ENCODE results near the gene SKAP1. TPM values are rescaled to one million over a fixed set of nuclear protein-coding genes. Genes with fewer than 3 reads are reported as not detected.

The SKAP1 gene
- polyA plus RNA-seq, 3 donors from 2014 or later, result 325 to 458 (median 329) TPM

DNA sequence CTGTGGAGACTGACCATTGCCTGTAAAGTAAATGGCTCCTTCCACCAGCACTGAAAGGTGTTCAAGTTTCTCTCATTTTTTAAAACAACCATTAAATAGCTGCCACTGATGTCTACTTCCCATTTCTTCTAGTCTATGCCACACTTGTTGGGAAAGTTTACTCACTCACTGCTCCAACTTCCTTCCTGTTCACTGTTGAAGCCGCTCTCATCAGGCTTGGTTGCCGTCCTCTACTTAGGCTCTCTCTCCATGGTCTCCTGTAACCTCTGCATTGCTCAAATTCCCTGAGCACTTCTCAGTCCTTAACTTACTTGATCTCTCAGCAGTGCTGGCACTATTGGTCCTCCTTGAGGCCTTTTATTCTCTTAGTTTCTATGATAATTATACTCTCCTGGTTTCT lies 290.1 kb downstream of the SKAP1 start:
- Mint-ChIP-seq H3K4me3 (no peak overlapping the region), H3K27ac (peak overlapping the region in 5 of 6 donors; percentile 7 to 77 (median 66)), H3K27me3 (ENCODE audit: low read depth in 3 of 3) (peaks cover 4 to 19% (median 18%) of the 10 kb centered on the region in 3 donors), H3K4me1 (peaks cover 7 to 18% of the 10 kb centered on the region in 2 donors), H3K36me3 (peaks cover 13 to 42% (median 15%) of the 10 kb centered on the region in 3 donors), H3K9me3 (no peaks in the 10 kb centered on the region)
- DNase-seq, result no peak

DNA sequence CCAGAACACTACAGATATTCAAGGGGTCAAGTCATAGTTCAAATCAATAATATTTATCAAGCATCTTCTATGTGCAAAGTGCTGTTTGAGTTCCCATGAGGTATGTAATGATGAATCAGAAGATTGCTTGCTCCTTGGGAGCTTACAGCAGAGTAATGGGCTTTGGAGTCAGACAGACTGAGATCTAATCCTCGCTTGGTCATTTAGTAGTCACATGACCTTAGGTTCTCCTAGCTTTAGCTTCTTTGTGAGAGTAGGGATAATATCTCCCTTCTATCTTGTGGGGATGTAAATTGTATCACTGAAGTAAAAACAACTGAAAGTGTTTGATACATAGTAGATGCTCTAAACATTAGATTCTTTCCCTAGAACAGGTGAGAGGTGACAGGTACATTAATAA lies 292.4 kb downstream of the SKAP1 start:
- peaks cover 5 to 18% of the 10 kb centered on the region in 2 donors for H3K4me1 Mint-ChIP-seq
- no peaks in the 10 kb centered on the region for H3K9me3 Mint-ChIP-seq
- peaks cover 4 to 17% (median 17%) of the 10 kb centered on the region in 3 donors for H3K27me3 Mint-ChIP-seq (ENCODE audit: low read depth in 3 of 3)
- H3K4me3 Mint-ChIP-seq, result no peak overlapping the region
- H3K36me3 Mint-ChIP-seq, result peaks cover 13 to 39% (median 15%) of the 10 kb centered on the region in 3 donors
- DNase-seq, result no peak
- H3K27ac Mint-ChIP-seq, result peak overlapping the region in 5 of 6 donors; percentile 10 to 71 (median 50)

DNA sequence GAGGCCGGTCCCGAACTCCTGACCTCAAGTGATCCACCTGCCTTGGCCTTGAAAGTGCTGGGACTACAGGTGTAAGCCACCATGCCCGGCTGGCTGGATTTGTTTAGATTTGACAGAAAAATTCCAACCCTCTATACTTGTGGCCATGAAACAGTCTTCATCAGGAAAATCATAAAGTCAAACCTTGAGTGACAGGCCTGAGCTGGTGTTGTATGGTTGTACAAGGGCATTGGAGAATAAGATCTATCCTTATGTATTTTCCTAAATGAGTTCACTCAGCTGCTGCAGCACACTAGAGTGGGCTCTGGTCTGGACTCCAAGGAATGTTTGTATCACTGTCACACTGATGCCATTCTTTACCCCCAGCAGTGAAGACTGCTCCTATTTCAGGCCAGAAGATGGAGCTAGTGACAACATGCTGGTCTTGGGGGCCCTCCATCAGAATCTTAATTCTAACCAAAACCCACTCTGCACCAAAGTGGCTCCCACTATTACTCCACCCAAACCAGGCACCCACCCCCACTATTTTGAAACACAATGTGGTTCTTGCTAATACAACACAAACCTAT lies 295.0 kb downstream of the SKAP1 start:
- Mint-ChIP-seq H3K27ac (peak overlapping the region in 3 of 6 donors; percentile 6 to 39 (median 28)), H3K27me3 (ENCODE audit: low read depth in 3 of 3) (peaks cover 9 to 20% (median 10%) of the 10 kb centered on the region in 3 donors), H3K4me1 (peaks cover 3 to 5% of the 10 kb centered on the region in 2 donors), H3K36me3 (peaks cover 5 to 29% (median 8%) of the 10 kb centered on the region in 3 donors), H3K4me3 (no peak overlapping the region), H3K9me3 (no peaks in the 10 kb centered on the region)
- no peak for DNase-seq

DNA sequence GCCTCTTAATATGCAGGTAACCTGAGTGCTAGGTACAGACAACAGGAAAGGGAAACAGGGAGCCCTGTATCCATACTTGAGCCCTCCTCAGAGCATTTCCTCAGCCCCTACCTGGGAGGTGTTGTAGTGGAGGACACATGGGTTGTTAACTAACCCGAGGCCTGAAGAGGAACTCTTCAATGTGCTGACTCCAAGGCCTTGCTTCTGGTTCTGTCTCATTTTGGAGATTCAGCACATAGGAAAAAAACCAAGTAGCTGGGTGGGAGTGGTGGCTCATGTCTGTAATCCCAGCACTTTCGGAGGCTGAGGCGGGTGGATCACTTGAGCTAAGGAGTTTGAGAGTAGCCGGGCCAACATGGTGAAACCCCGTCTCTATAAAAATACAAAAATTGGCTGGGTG lies 297.6 kb downstream of the SKAP1 start:
- Mint-ChIP-seq H3K27ac (peak overlapping the region in 1 of 6 donors; percentile 69), H3K4me3 (no peak overlapping the region), H3K4me1 (no peaks in the 10 kb centered on the region), H3K9me3 (no peaks in the 10 kb centered on the region), H3K36me3 (peaks cover 0 to 20% (median 0%) of the 10 kb centered on the region in 3 donors), H3K27me3 (ENCODE audit: low read depth in 3 of 3) (peaks cover 7 to 15% (median 8%) of the 10 kb centered on the region in 3 donors)
- DNase-seq, result no peak

DNA sequence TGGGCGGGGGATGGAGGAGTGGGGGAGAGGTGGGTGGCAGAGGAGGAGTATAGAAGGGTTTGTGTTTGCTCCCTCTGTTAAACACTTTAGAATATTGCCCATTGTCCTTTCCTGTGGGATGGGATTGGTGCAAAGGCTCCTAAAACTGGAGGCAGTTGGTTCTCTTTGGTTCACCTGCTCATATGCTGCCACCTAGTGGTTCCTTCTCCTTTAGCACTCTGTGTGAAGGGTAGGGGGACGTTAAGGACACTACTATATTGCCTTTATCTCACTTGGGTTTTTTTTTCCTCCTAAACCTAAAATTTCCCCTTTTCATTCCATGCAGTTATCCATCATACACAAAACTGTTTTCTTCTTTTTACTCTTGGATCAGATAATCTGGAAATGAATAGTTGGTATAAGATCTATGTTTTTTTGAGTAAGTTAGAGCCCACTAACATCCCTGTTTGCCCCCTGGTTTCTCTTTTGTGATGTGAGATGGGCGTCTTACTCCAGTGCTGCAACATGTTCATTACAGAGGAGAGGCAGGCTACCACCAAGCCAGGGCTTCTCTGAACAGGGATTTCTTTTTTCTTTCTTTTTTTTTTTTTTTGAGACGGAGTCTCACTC lies 298.7 kb downstream of the SKAP1 start:
- Mint-ChIP-seq H3K27ac (peak overlapping the region in 5 of 6 donors; percentile 23 to 69 (median 53)), H3K27me3 (ENCODE audit: low read depth in 3 of 3) (peaks cover 8 to 16% (median 8%) of the 10 kb centered on the region in 3 donors), H3K36me3 (peaks cover 0 to 15% (median 0%) of the 10 kb centered on the region in 3 donors), H3K9me3 (no peaks in the 10 kb centered on the region), H3K4me3 (no peak overlapping the region), H3K4me1 (no peaks in the 10 kb centered on the region)
- DNase-seq, result peak; percentile 41 to 49 (median 47)

DNA sequence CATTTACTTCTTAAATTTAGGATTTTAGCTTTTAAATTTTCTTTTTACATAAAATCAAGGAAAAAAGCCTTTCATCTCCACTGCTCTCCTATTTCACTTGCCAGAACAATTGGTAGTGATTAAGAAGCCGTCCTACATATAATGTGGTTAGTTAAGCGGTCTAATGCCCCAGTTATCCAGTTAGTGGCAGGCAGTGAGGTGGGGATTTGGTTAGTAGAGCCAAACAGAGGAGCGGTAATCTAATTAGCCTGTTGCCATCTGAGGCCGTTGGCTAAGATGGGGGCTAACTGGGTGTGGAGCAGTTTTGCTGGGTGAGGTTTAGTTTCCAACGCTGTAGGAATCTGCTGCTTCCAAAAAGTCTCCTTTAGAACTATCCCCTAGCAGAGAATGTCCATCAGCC lies 300.0 kb downstream of the SKAP1 start:
- H3K27me3 Mint-ChIP-seq (ENCODE audit: low read depth in 3 of 3), result peaks cover 6 to 23% (median 10%) of the 10 kb centered on the region in 3 donors

DNA sequence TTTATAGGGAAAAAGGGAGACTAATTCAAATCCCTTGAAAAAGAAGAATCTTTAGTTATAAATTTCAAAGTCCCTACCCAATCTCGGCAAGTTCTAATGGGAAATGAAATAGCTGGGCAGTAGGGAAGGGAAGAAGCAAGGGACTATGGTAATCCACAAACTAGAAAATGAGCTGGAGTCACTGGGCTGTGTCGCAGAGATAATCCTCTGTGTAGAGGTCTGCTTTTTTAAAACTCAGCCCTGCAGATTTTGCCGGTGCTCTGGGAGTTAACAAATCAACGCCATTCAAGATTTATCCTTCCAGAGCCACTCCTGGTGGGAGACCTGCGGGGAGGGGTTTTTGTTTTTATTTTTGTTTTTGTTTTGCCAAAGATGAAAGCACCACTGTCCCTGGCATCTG lies 301.6 kb downstream of the SKAP1 start:
- Mint-ChIP-seq H3K4me1 (no peaks in the 10 kb centered on the region), H3K27ac (no peak overlapping the region), H3K9me3 (no peaks in the 10 kb centered on the region), H3K36me3 (peaks cover 0 to 10% (median 6%) of the 10 kb centered on the region in 3 donors), H3K4me3 (no peak overlapping the region), H3K27me3 (ENCODE audit: low read depth in 3 of 3) (peaks cover 7 to 26% (median 10%) of the 10 kb centered on the region in 3 donors)
- no peak for DNase-seq

More for the DNA sequence above, 300.0 kb downstream of the SKAP1 start:
- H3K36me3 Mint-ChIP-seq, result peaks cover 0 to 9% (median 3%) of the 10 kb centered on the region in 3 donors
- H3K4me1 Mint-ChIP-seq, result no peaks in the 10 kb centered on the region
- no peak overlapping the region for H3K4me3 Mint-ChIP-seq
- no peaks in the 10 kb centered on the region for H3K9me3 Mint-ChIP-seq
- DNase-seq, result no peak
- peak overlapping the region in 1 of 6 donors; percentile 24 for H3K27ac Mint-ChIP-seq

DNA sequence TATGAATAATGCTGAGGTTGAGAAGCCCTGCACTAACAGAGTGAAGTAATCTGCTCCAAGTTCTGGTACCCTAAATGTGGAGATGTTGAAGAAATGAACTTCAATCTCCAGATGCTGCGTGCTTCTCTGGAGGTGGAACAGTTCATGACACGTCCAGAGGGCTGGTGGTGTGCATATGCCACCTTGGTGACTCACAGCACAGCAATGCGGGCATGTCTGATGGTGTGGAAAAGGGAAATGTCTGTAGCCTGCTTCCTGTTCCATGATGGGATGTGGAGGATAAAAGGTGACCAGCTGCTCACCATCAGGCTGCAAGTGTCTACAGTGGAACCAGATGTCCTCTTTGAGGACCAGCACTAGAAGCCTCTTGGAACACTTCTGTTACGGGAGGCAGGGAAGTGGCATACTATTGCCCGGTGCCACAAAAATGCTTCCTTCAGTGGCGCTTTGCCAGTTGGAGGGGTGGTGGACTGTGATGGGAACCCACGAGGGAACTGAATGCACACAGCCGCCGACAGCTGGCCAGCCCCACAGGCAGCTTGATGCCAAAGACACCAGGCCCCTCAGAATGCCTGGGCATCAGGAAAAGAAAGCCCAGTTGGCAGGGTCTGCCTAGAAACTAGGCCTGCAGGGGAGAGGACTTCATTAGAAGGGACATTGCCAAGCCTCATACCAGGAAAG lies 302.5 kb downstream of the SKAP1 start:
- peaks cover 10 to 25% (median 12%) of the 10 kb centered on the region in 3 donors for H3K27me3 Mint-ChIP-seq (ENCODE audit: low read depth in 3 of 3)
- DNase-seq, result no peak
- H3K27ac Mint-ChIP-seq, result peak overlapping the region in 1 of 6 donors; percentile 63

DNA sequence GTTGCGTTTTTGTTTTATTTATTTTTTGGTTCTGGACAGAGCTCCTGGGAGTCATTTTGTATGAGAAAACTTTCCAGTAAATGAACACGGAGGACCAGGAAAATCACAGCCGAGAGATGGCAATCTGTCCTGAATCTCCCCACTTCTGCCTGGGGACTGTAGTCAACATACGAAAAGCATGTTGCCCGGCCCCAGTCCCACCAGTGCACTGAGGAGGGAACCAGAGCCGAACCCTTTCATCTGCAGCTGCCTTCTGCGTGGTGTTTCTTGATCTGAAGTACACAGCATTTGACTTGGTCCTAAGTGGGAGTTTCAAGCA lies 303.5 kb downstream of the SKAP1 start:
- no peak for DNase-seq
- Mint-ChIP-seq H3K27ac (peak overlapping the region in 2 of 6 donors; percentile 57 to 63), H3K4me1 (no peaks in the 10 kb centered on the region), H3K9me3 (no peaks in the 10 kb centered on the region), H3K36me3 (peaks cover 5 to 23% (median 8%) of the 10 kb centered on the region in 3 donors), H3K27me3 (ENCODE audit: low read depth in 3 of 3) (peaks cover 10 to 23% (median 12%) of the 10 kb centered on the region in 3 donors), H3K4me3 (no peak overlapping the region)

More for the DNA sequence above, 302.5 kb downstream of the SKAP1 start:
- Mint-ChIP-seq H3K9me3 (no peaks in the 10 kb centered on the region), H3K4me1 (no peaks in the 10 kb centered on the region), H3K36me3 (peaks cover 4 to 16% (median 8%) of the 10 kb centered on the region in 3 donors), H3K4me3 (no peak overlapping the region)

DNA sequence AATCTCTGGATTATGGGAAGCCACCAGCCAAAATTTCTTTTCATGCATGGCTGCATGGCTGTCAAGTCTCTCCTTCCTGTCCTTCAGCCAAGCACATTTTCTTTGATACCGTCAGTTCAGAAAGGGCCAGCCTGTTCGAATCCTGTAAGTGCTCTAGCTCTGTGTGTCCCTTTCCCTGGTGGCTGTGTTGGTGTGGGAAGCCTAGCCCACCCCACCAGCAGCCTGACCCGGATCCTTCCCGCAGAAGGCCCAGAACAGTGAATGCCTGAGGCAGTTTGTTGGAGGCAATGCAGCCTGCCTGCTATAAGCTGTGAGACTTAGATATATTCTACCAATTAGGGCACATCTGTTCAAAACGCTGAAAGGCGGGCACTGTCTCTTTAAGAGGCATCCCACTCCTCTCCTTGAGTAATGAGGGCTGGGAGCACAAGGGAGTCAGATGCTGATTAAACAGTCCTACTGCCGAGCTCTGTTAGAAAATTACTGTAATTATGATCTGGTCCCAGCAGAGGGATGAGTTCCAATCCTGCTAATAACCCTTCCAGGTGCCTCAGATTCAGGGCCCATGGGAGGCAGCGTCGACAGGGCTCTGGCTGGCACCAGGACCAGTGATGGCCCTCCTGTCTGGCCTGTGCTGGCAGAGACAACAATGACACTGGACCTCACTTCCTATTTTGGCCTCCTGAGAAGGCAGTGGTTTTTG lies 304.0 kb downstream of the SKAP1 start:
- no peak overlapping the region for H3K4me3 Mint-ChIP-seq

DNA sequence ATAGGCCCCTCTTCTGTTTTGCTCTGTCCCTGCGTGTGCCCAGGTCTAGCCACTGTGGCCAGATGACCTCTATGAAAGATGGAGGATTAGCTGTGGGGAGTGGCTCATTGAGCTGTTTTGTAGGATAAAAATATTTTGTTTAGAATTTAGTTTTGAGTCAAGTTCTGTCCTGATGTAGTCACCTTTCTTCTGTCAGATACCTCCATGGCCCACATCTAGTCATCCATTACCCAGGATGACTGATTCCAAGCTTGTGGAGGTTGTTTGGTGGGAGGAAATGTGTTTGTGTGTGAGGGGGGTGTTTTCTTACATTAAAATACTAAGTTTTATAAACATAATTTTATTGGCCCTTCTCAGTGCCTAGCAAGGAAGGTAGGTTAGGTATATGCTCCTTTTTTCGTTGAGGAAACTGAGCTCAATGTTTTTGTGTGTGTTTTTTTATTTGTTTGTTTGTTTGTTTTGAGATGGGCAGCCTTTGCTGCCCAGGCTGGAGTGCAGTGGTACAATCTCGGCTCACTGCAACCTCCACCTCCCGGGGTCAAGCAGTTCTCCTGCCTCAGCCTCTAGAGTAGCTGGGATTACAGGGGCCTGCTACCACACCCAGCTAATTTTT lies 306.1 kb downstream of the SKAP1 start:
- H3K9me3 Mint-ChIP-seq, result no peaks in the 10 kb centered on the region
- DNase-seq, result no peak
- no peaks in the 10 kb centered on the region for H3K4me1 Mint-ChIP-seq
- H3K36me3 Mint-ChIP-seq, result peaks cover 12 to 33% (median 15%) of the 10 kb centered on the region in 3 donors
- no peak overlapping the region for H3K4me3 Mint-ChIP-seq
- peaks cover 4 to 15% (median 6%) of the 10 kb centered on the region in 3 donors for H3K27me3 Mint-ChIP-seq (ENCODE audit: low read depth in 3 of 3)
- H3K27ac Mint-ChIP-seq, result peak overlapping the region in 2 of 6 donors; percentile 31 to 53

More for the DNA sequence above, 304.0 kb downstream of the SKAP1 start:
- H3K27ac Mint-ChIP-seq, result peak overlapping the region in 1 of 6 donors; percentile 63
- peaks cover 8 to 18% (median 8%) of the 10 kb centered on the region in 3 donors for H3K27me3 Mint-ChIP-seq (ENCODE audit: low read depth in 3 of 3)
- peaks cover 10 to 23% (median 10%) of the 10 kb centered on the region in 3 donors for H3K36me3 Mint-ChIP-seq
- H3K4me1 Mint-ChIP-seq, result no peaks in the 10 kb centered on the region
- no peak for DNase-seq
- no peaks in the 10 kb centered on the region for H3K9me3 Mint-ChIP-seq

DNA sequence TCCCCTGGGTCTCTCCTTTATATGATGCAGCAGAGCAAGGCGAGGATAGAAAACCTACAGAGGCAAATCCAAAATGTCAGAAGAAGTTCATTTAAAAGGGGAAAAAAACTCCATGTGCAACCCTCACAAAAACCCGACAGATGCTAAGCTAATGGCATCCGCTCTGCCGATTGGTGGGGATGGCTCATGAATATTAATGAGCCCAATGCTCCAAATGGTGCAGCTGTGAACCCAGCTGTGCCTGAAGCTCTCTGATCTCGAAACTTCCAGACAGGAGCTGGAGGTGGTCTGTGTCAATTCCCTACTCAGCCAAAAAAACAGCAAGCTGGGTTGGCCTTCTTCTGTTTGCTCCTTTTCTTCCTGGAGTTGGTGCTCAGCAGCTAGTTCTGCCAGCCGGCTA lies 306.9 kb downstream of the SKAP1 start:
- H3K36me3 Mint-ChIP-seq, result peaks cover 12 to 33% (median 15%) of the 10 kb centered on the region in 3 donors

DNA sequence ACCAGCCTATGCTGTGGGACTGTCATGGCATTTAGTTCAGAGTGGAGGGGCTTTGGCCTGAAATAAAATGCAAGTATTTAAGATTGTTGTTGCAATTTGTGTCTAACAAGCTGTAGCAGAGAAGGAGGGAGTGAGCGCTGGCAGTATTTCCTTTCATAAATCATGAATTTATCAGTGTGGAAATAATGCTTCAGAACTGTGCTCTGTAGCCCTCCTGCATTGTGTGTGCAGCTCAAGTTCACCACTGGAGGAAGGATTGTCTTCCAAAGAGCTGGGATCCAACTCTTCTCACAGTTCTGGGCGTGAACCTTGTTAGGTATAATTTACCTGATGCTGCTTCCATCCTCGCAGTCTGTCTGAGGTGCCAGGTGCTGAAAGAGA lies 307.4 kb downstream of the SKAP1 start:
- Mint-ChIP-seq H3K9me3 (no peaks in the 10 kb centered on the region), H3K27me3 (ENCODE audit: low read depth in 3 of 3) (peaks cover 6 to 15% (median 11%) of the 10 kb centered on the region in 3 donors), H3K27ac (peak overlapping the region in 1 of 6 donors; percentile 55), H3K4me3 (no peak overlapping the region), H3K4me1 (no peaks in the 10 kb centered on the region), H3K36me3 (peaks cover 15 to 37% (median 16%) of the 10 kb centered on the region in 3 donors)
- no peak for DNase-seq

More for the DNA sequence above, 306.9 kb downstream of the SKAP1 start:
- Mint-ChIP-seq H3K4me3 (no peak overlapping the region), H3K9me3 (no peaks in the 10 kb centered on the region), H3K27me3 (ENCODE audit: low read depth in 3 of 3) (peaks cover 6 to 15% (median 9%) of the 10 kb centered on the region in 3 donors), H3K4me1 (no peaks in the 10 kb centered on the region), H3K27ac (peak overlapping the region in 2 of 6 donors; percentile 6 to 35)
- DNase-seq, result no peak
